NCI-H2196 treated with DMSO at 0.1 percent for 48 hours (cell line): ENCODE results near the gene CHSY1.

Source experiments
- DNase-seq: peaks from one replicate; lab custom pipeline; 2025; ENCODE audit not compliant: unreplicated experiment; lab: John Stamatoyannopoulos, UW

The CHSY1 gene

GRCh38 chr15:101173233-101174119 is 78.4 kb downstream of the CHSY1 start:
- no peak for DNase-seq

GRCh38 chr15:101172501-101173071 is 79.3 kb downstream of the CHSY1 start:
- DNase-seq = no peak

GRCh38 chr15:101171954-101172353 is 79.9 kb downstream of the CHSY1 start:
- no peak for DNase-seq

- no peak for DNase-seq
Measured at GRCh38 chr15:101170568-101171350, 81.1 kb downstream of the CHSY1 start.

GRCh38 chr15:101169495-101170071 is 82.3 kb downstream of the CHSY1 start:
- no peak for DNase-seq

GRCh38 chr15:101168898-101169494 is 82.9 kb downstream of the CHSY1 start:
- no peak for DNase-seq

GRCh38 chr15:101168463-101168824 is 83.4 kb downstream of the CHSY1 start:
- no peak for DNase-seq

- no peak for DNase-seq
Measured at GRCh38 chr15:101167753-101168462, 83.9 kb downstream of the CHSY1 start.

- DNase-seq = no peak
Measured at GRCh38 chr15:101167411-101167752, 84.5 kb downstream of the CHSY1 start.

- no peak for DNase-seq
Measured at GRCh38 chr15:101165905-101166471, 85.9 kb downstream of the CHSY1 start.

- peak; percentile 74 for DNase-seq
Measured at GRCh38 chr15:101162701-101163483, 89.0 kb downstream of the CHSY1 start.

GRCh38 chr15:101161656-101162055 is 90.2 kb downstream of the CHSY1 start:
- DNase-seq = no peak

GRCh38 chr15:101159936-101160815 is 91.7 kb downstream of the CHSY1 start:
- DNase-seq = no peak

- no peak for DNase-seq
Measured at GRCh38 chr15:101159096-101159935, 92.5 kb downstream of the CHSY1 start.

- no peak for DNase-seq
Measured at GRCh38 chr15:101158166-101159095, 93.4 kb downstream of the CHSY1 start.

- DNase-seq = no peak
Measured at GRCh38 chr15:101157721-101158120, 94.1 kb downstream of the CHSY1 start.
